ENCODE measurements around the gene PPP4R3B. TPM values are rescaled to one million over a fixed set of nuclear protein-coding genes. Genes with fewer than 3 reads are reported as not detected.

PPP4R3B gene
- total and polyA plus RNA-seq, 2 of the 13 experiments (the other 11 are each of a cell fraction or from before 2014, with no cell fraction given) = 24.2 to 53.0 TPM

GRCh38 chr2:55618275-55619055, 1.0 kb upstream of the PPP4R3B start (continued):
- TF ChIP-seq SNAPC4 (CRISPR knock-in tag; IDR thresholded peaks at IDR 0.05) (no peak), EP300 (IDR thresholded peaks at IDR 0.05; ENCODE audit: low read depth in 2 of 2, low read length in 2 of 2) (no peak), EP300 (CRISPR knock-in tag; IDR thresholded peaks at IDR 0.05; ENCODE audit: borderline replicate concordance) (no peak), SRF (IDR thresholded peaks at IDR 0.05; ENCODE audit: low read depth, low read length) (no peak), TBX3 (IDR thresholded peaks at IDR 0.05; ENCODE audit: borderline replicate concordance) (no peak), ZNF326 (CRISPR knock-in tag; IDR thresholded peaks at IDR 0.05; ENCODE audit: borderline replicate concordance) (no peak), ZNF318 (CRISPR knock-in tag; IDR thresholded peaks at IDR 0.05) (no peak), ZZZ3 (CRISPR knock-in tag; IDR thresholded peaks at IDR 0.05; ENCODE audit: borderline replicate concordance) (no peak), ZNF761 (CRISPR knock-in tag; conservative IDR thresholded peaks at IDR 0.05) (no peak), TCF12 (IDR thresholded peaks at IDR 0.05) (no peak), TCF12 (CRISPR knock-in tag; IDR thresholded peaks at IDR 0.05) (no peak)
- TF ChIP-seq, protein P1, sequence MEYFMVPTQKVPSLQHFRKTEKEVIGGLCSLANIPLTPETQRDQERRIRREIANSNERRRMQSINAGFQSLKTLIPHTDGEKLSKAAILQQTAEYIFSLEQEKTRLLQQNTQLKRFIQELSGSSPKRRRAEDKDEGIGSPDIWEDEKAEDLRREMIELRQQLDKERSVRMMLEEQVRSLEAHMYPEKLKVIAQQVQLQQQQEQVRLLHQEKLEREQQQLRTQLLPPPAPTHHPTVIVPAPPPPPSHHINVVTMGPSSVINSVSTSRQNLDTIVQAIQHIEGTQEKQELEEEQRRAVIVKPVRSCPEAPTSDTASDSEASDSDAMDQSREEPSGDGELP (IDR thresholded peaks at IDR 0.05; ENCODE audit: borderline replicate concordance, low read depth) = no peak; the same call in 1 of the 2 replicates
- TF ChIP-seq, protein P2, sequence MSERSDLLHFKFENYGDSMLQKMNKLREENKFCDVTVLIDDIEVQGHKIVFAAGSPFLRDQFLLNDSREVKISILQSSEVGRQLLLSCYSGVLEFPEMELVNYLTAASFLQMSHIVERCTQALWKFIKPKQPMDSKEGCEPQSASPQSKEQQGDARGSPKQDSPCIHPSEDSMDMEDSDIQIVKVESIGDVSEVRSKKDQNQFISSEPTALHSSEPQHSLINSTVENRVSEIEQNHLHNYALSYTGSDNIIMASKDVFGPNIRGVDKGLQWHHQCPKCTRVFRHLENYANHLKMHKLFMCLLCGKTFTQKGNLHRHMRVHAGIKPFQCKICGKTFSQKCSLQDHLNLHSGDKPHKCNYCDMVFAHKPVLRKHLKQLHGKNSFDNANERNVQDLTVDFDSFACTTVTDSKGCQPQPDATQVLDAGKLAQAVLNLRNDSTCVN (CRISPR knock-in tag; IDR thresholded peaks at IDR 0.05; ENCODE audit: borderline replicate concordance) = no peak
